ENCODE results near the gene SYTL1. TPM values are rescaled to one million over a fixed set of nuclear protein-coding genes. Genes with fewer than 3 reads are reported as not detected.

Gene SYTL1
- total and polyA plus RNA-seq, 5 donors from 2014 or later: 91.0 to 191 (median 122) TPM

GRCh38 chr1:27300341-27301051, 41.3 kb upstream of the SYTL1 start:
- peaks cover 36% of the 10 kb centered on the region for H3K36me3 Mint-ChIP-seq
- peak; percentile 90 to 91 for ATAC-seq (ENCODE audit: low read depth in 2 of 2)
- no peaks in the 10 kb centered on the region for H3K9me3 Mint-ChIP-seq
- H3K27me3 Mint-ChIP-seq: no peaks in the 10 kb centered on the region
- Histone ChIP-seq H3K4me1 (ENCODE audit: control insufficient read depth, insufficient read depth, low read length, poor library complexity, severe bottlenecking) (no peaks in the 10 kb centered on the region), H3K4me3 (ENCODE audit: low read depth, low read length) (no peak overlapping the region), H3K9me3 (ENCODE audit: control insufficient read depth in 2 of 2, low read length in 2 of 2) (no peaks in the 10 kb centered on the region), H3K27ac (ENCODE audit: insufficient read depth, low read length, poor library complexity, severe bottlenecking) (no peak overlapping the region), H3K36me3 (ENCODE audit: control insufficient read depth, insufficient read depth, low read length) (peaks cover 75% of the 10 kb centered on the region), H3K27me3 (ENCODE audit: control insufficient read depth, insufficient read depth, low read length) (no peaks in the 10 kb centered on the region)
- H3K4me1 Mint-ChIP-seq: peaks cover 0 to 8% (median 3%) of the 10 kb centered on the region in 4 donors
- no peak overlapping the region for H3K4me3 Mint-ChIP-seq
- no peak overlapping the region for H3K27ac Mint-ChIP-seq
- DNase-seq: peak; percentile 63 to 81 (median 79)

- H3K4me1 ChIP-seq (ENCODE audit: control insufficient read depth, insufficient read depth, low read length, poor library complexity, severe bottlenecking): no peaks in the 10 kb centered on the region
- no peak overlapping the region for H3K27ac ChIP-seq (ENCODE audit: insufficient read depth, low read length, poor library complexity, severe bottlenecking)
- H3K4me3 ChIP-seq (ENCODE audit: low read depth, low read length): no peak overlapping the region
- Mint-ChIP-seq H3K27me3 (no peaks in the 10 kb centered on the region), H3K27ac (peak overlapping the region in 1 of 3 donors; percentile 15), H3K9me3 (no peaks in the 10 kb centered on the region), H3K4me3 (no peak overlapping the region), H3K36me3 (peaks cover 39% of the 10 kb centered on the region), H3K4me1 (peaks cover 0 to 8% (median 3%) of the 10 kb centered on the region in 4 donors)
- DNase-seq (no peak), ATAC-seq (ENCODE audit: low read depth in 2 of 2) (no peak)
- peaks cover 72% of the 10 kb centered on the region for H3K36me3 ChIP-seq (ENCODE audit: control insufficient read depth, insufficient read depth, low read length)
- no peaks in the 10 kb centered on the region for H3K9me3 ChIP-seq (ENCODE audit: control insufficient read depth in 2 of 2, low read length in 2 of 2)
- H3K27me3 ChIP-seq (ENCODE audit: control insufficient read depth, insufficient read depth, low read length): no peaks in the 10 kb centered on the region
Measured at GRCh38 chr1:27301052-27301422, 40.8 kb upstream of the SYTL1 start.

- Mint-ChIP-seq H3K27ac (peak overlapping the region in 1 of 3 donors; percentile 29), H3K4me1 (peaks cover 0 to 8% (median 3%) of the 10 kb centered on the region in 4 donors), H3K36me3 (peaks cover 36% of the 10 kb centered on the region), H3K27me3 (no peaks in the 10 kb centered on the region), H3K9me3 (no peaks in the 10 kb centered on the region), H3K4me3 (no peak overlapping the region)
- peaks cover 70% of the 10 kb centered on the region for H3K36me3 ChIP-seq (ENCODE audit: control insufficient read depth, insufficient read depth, low read length)
- H3K4me3 ChIP-seq (ENCODE audit: low read depth, low read length): no peak overlapping the region
- no peaks in the 10 kb centered on the region for H3K9me3 ChIP-seq (ENCODE audit: control insufficient read depth in 2 of 2, low read length in 2 of 2)
- DNase-seq (no peak), ATAC-seq (ENCODE audit: low read depth in 2 of 2) (no peak)
- H3K4me1 ChIP-seq (ENCODE audit: control insufficient read depth, insufficient read depth, low read length, poor library complexity, severe bottlenecking): no peaks in the 10 kb centered on the region
- no peak overlapping the region for H3K27ac ChIP-seq (ENCODE audit: insufficient read depth, low read length, poor library complexity, severe bottlenecking)
- H3K27me3 ChIP-seq (ENCODE audit: control insufficient read depth, insufficient read depth, low read length): no peaks in the 10 kb centered on the region
Measured at GRCh38 chr1:27301582-27302199, 40.1 kb upstream of the SYTL1 start.

GRCh38 chr1:27302612-27303011, 39.2 kb upstream of the SYTL1 start:
- Histone ChIP-seq H3K4me3 (ENCODE audit: low read depth, low read length) (no peak overlapping the region), H3K36me3 (ENCODE audit: control insufficient read depth, insufficient read depth, low read length) (peaks cover 61% of the 10 kb centered on the region), H3K4me1 (ENCODE audit: control insufficient read depth, insufficient read depth, low read length, poor library complexity, severe bottlenecking) (no peaks in the 10 kb centered on the region), H3K27me3 (ENCODE audit: control insufficient read depth, insufficient read depth, low read length) (no peaks in the 10 kb centered on the region), H3K9me3 (ENCODE audit: control insufficient read depth in 2 of 2, low read length in 2 of 2) (no peaks in the 10 kb centered on the region), H3K27ac (ENCODE audit: insufficient read depth, low read length, poor library complexity, severe bottlenecking) (no peak overlapping the region)
- Mint-ChIP-seq H3K4me3 (no peak overlapping the region), H3K27me3 (no peaks in the 10 kb centered on the region), H3K9me3 (no peaks in the 10 kb centered on the region), H3K4me1 (peaks cover 0 to 8% (median 3%) of the 10 kb centered on the region in 4 donors), H3K36me3 (peaks cover 36% of the 10 kb centered on the region), H3K27ac (no peak overlapping the region)
- DNase-seq (no peak), ATAC-seq (ENCODE audit: low read depth in 2 of 2) (no peak)

- H3K27ac Mint-ChIP-seq: no peak overlapping the region
- Histone ChIP-seq H3K4me1 (ENCODE audit: control insufficient read depth, insufficient read depth, low read length, poor library complexity, severe bottlenecking) (no peaks in the 10 kb centered on the region), H3K9me3 (ENCODE audit: control insufficient read depth in 2 of 2, low read length in 2 of 2) (no peaks in the 10 kb centered on the region), H3K27me3 (ENCODE audit: control insufficient read depth, insufficient read depth, low read length) (no peaks in the 10 kb centered on the region), H3K27ac (ENCODE audit: insufficient read depth, low read length, poor library complexity, severe bottlenecking) (no peak overlapping the region), H3K36me3 (ENCODE audit: control insufficient read depth, insufficient read depth, low read length) (peaks cover 52% of the 10 kb centered on the region), H3K4me3 (ENCODE audit: low read depth, low read length) (no peak overlapping the region)
- no peak for DNase-seq
- no peak for ATAC-seq (ENCODE audit: low read depth in 2 of 2)
- peaks cover 29% of the 10 kb centered on the region for H3K36me3 Mint-ChIP-seq
- H3K4me3 Mint-ChIP-seq: no peak overlapping the region
- H3K4me1 Mint-ChIP-seq: peaks cover 0 to 8% (median 3%) of the 10 kb centered on the region in 4 donors
- H3K9me3 Mint-ChIP-seq: no peaks in the 10 kb centered on the region
- no peaks in the 10 kb centered on the region for H3K27me3 Mint-ChIP-seq
Measured at GRCh38 chr1:27303509-27303908, 38.3 kb upstream of the SYTL1 start.

GRCh38 chr1:27306071-27306470, 35.8 kb upstream of the SYTL1 start:
- no peaks in the 10 kb centered on the region for H3K27me3 Mint-ChIP-seq
- Histone ChIP-seq H3K27ac (ENCODE audit: insufficient read depth, low read length, poor library complexity, severe bottlenecking) (no peak overlapping the region), H3K27me3 (ENCODE audit: control insufficient read depth, insufficient read depth, low read length) (no peaks in the 10 kb centered on the region), H3K9me3 (ENCODE audit: control insufficient read depth in 2 of 2, low read length in 2 of 2) (no peaks in the 10 kb centered on the region), H3K4me3 (ENCODE audit: low read depth, low read length) (no peak overlapping the region), H3K36me3 (ENCODE audit: control insufficient read depth, insufficient read depth, low read length) (peaks cover 34% of the 10 kb centered on the region), H3K4me1 (ENCODE audit: control insufficient read depth, insufficient read depth, low read length, poor library complexity, severe bottlenecking) (no peaks in the 10 kb centered on the region)
- DNase-seq: no peak
- no peaks in the 10 kb centered on the region for H3K9me3 Mint-ChIP-seq
- ATAC-seq (ENCODE audit: low read depth in 2 of 2): no peak
- no peak overlapping the region for H3K4me3 Mint-ChIP-seq
- H3K4me1 Mint-ChIP-seq: peaks cover 0 to under 1% (median 0%) of the 10 kb centered on the region in 4 donors
- no peak overlapping the region for H3K27ac Mint-ChIP-seq
- peaks cover 27% of the 10 kb centered on the region for H3K36me3 Mint-ChIP-seq

- Histone ChIP-seq H3K4me3 (ENCODE audit: low read depth, low read length) (no peak overlapping the region), H3K27me3 (ENCODE audit: control insufficient read depth, insufficient read depth, low read length) (no peaks in the 10 kb centered on the region), H3K36me3 (ENCODE audit: control insufficient read depth, insufficient read depth, low read length) (peaks cover 25% of the 10 kb centered on the region), H3K9me3 (ENCODE audit: control insufficient read depth in 2 of 2, low read length in 2 of 2) (no peaks in the 10 kb centered on the region), H3K4me1 (ENCODE audit: control insufficient read depth, insufficient read depth, low read length, poor library complexity, severe bottlenecking) (no peaks in the 10 kb centered on the region), H3K27ac (ENCODE audit: insufficient read depth, low read length, poor library complexity, severe bottlenecking) (no peak overlapping the region)
- ATAC-seq (ENCODE audit: low read depth in 2 of 2) (no peak), DNase-seq (no peak)
- H3K4me1 Mint-ChIP-seq: no peaks in the 10 kb centered on the region
- peaks cover 19% of the 10 kb centered on the region for H3K36me3 Mint-ChIP-seq
- no peak overlapping the region for H3K27ac Mint-ChIP-seq
- no peak overlapping the region for H3K4me3 Mint-ChIP-seq
- H3K9me3 Mint-ChIP-seq: no peaks in the 10 kb centered on the region
- H3K27me3 Mint-ChIP-seq: no peaks in the 10 kb centered on the region
Measured at GRCh38 chr1:27306892-27307761, 34.7 kb upstream of the SYTL1 start.

Data from CD4-positive, CD25-positive, alpha-beta regulatory T cell (primary cell).